Activated CD4-positive, alpha-beta T cell treated with anti-CD3 and anti-CD28 coated beads for 4 hours (primary cell): Measurements from ENCODE around the gene CTNND1.
"Not testable (repeated sequence)": the region's sequence is repeated elsewhere in the genome, so short reads cannot be mapped to it uniquely, and the experiment has no call there.

Source experiments
- DNase-seq, 2 donors: peaks; one replicate each; pipeline ENCODE4 v3.0.0-alpha.2; 2020

Gene CTNND1

DNA sequence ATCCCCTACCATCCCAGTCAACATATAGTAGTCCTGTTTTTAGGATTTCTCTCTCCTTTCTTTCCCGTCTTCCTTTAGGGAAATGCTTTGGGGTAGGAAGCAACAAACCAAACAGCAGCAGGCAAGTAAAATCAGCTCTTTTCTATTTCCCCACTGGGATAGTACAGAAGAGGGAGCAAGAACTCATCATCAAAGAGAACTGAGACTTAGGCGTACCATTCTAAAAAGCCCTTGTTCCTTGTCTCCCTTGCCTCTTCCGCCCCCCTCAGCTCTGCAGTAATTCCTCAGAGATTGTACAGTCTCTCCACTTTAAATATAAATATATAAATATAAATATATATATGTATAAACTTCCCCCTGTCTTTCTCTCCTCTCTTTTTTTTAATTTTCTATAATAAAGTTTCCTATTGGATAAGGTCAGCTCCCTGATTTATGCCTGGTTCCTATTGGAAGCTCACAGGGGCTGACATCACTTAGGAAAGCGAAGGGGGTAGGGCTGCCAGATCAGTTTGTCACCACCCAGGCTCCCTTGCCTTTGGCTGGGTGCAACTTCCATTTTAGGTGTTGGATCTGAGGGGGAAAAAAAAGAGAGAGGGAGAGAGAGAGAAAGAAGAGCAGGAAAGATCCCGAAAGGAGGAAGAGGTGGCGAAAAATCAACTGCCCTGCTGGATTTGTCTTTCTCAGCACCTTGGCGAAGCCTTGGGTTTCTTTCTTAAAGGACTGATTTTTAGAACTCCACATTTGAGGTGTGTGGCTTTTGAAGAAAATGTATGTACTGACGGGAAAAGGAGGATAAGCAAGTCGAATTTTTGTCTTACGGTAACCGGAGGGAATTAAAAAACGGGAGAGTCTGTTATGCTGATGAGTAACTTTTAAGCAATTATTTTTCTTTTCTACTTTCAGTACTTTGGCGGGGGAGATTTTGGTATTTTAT, at the start of gene CTNND1:
Gene CTNND1, plus strand, starts transcription at position 502 of the 934 bp plus-strand sequence. CDS start 29,677 bp downstream, outside the sequence.
- DNase-seq = no peak

DNA sequence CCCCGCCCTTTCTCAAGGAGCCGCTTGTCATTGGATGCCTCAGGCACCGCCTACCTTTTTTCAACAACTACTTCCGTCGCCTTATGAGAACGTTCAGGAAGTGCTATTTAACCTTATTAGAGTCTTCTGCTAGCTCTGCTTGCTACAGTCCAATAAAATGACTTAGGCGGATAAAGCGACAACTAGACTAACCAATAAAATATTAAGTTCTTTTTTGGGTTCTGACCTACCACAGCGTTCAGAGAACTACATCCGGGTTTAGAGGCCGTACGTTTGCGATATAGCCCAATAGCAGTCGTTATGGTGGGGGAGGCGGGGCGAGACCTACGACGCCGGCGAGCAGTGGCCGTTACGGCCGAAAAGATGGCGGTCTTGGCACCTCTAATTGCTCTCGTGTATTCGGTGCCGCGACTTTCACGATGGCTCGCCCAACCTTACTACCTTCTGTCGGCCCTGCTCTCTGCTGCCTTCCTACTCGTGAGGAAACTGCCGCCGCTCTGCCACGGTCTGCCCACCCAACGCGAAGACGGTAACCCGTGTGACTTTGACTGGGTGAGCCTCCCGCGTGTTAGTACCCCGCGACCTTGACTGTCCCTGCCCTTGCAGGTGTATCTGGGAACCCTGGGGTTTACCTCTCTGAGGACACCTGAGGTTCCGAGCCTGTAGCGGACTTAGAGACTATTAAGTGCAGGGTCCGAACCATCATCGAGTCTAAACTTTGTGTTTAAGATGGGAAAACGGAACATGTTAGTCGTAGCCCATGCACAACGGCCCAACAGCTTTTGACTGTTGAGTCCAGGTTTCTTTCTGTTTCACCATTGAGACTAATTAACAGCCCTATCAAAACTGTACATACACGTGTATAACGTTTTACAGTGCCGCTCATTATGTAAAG, 49.1 kb upstream of the CTNND1 start, which contains the start of gene TMX2:
Gene TMX2, plus strand, starts transcription at position 338 of the 895 bp plus-strand sequence. Its CDS starts 26 bp downstream, at position 364.
- peak; percentile 86 to 87 for DNase-seq

DNA sequence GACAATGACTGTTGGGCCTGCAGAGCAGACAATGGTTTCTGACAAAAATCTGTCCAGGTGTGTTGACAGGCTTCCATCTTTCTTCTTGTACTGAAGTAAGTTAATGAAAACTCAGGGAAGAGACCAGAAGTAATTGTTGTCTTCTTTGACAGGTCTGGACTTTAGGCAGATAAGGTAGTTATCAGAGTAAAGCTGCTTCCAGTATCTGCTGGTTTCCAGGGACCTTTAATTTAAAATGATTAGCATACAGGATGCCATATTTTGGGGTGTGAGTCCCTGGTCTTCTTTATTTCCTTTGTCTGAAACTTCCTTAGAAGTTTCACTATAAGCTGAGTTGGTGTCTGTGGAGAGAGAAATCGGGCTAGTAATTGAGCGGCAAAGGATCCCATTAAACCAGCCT, 47.8 kb upstream of the CTNND1 start:
- no peak for DNase-seq

DNA sequence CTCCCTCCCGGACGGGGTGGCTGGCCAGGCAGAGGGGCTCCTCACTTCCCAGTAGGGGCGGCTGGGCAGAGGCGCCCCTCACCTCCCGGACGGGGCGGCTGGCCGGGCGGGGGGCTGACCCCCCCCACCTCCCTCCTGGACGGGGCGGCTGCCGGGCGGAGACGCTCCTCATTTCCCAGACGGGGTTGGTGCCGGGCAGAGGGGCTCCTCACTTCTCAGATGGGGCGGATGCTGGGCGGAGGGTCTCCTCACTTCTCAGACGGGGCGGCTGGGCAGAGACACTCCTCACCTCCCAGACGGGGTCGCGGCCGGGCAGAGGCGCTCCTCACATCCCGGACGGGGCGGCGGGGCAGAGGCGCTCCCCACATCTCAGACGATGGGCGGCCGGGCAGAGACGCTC, 44.9 kb upstream of the CTNND1 start:
- not testable (repeated sequence) for DNase-seq

DNA sequence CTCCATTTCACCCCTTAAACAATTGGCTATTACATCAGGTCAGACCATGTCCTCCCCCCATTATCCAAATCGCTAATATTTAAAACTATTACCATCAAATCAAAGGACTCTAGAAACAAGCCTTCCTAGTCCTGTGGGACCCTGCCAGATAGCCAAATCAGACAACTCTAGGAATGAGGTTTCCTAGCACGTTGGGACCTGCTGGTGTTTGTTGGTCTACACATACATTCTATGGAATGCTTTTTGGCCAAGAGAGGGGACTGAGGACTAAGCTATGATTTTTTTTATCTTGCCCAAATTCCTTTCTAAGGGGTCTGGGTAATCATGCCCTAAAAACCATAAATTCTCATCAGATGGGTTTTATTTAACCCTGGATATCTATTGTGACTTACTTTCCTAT, 34.4 kb upstream of the CTNND1 start:
- no peak for DNase-seq

- DNase-seq = no peak
Measured at GRCh38 chr11:57728829-57729228, 32.8 kb upstream of the CTNND1 start.

GRCh38 chr11:57729479-57729878, 32.1 kb upstream of the CTNND1 start:
- DNase-seq = no peak

DNA sequence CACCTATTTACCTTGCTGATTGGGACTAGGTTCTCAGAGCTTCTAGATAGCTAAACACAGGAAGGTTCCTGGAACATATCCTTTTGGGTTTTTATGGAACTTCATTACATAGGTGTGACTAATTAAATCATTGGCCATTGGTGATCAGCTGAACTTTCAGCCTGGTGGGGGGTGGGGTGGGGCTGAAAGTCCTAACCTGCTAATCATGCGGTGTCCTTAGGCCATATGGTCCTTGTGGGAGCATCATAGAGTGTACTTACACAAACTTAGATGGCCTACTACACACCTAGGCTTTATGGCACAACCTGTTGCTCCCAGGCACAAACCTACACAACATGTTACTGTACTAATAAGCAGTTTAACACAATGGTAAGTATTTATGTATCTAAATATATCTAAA, 28.9 kb upstream of the CTNND1 start:
- DNase-seq = no peak

DNA sequence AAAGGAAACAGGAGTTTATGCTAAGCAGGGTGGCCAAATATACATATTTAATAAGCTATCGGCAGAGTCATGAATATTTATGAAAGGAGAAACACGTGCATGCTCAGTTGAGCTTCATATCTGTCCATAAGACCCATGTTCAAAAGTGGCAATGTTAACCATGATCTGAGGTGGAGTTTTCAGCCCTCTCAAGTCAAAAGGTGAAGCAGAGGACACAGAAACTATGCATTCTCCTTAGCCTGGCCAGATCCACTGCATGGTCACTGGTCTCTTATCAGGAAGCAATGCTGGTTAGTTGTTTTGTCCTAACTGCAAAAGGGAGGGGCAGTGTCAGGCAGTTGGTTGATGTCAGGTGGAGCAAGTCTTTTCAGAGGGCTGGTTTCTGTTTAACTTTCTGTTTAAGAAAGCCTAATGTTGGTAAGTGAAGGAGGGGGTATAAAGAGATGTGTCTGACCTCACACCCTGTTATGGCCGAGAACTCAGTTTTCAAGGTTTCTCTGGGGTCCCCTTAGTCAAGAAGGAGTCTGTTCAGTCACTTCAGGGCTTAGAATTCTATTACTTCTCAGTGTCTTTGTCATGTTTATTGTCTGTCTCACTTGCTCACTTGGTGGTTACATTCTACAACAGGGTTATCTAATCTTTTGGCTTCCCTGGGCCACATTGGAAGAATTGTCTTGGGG, 25.8 kb upstream of the CTNND1 start:
- no peak for DNase-seq

- peak; percentile 90 to 93 for DNase-seq
Measured at GRCh38 chr11:57741132-57742086, 20.2 kb upstream of the CTNND1 start, which contains the start of gene SELENOH. TSS of gene SELENOH (plus strand) at chr11:57741491. CDS start at chr11:57741596, 105 bp downstream.

DNA sequence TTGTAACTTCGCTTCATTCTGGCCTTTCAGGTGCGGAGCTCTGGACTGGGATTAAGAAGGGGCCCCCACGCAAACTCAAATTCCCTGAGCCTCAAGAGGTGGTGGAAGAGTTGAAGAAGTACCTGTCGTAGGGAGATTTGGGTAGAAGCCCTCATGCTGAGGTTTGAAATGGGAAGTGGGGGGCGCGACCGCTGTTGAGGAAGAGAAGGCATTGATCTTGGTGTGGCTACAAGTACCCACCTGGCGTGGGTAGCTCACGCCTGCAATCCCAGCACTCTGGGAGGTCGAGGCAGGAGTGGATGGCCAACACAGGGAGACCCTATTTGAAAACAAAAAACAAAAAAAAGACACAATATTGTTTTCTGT, 19.5 kb upstream of the CTNND1 start:
- no peak for DNase-seq

GRCh38 chr11:57744357-57744756, 17.2 kb upstream of the CTNND1 start:
- no peak for DNase-seq

- no peak for DNase-seq
Measured at GRCh38 chr11:57745206-57745605, 16.4 kb upstream of the CTNND1 start.

DNA sequence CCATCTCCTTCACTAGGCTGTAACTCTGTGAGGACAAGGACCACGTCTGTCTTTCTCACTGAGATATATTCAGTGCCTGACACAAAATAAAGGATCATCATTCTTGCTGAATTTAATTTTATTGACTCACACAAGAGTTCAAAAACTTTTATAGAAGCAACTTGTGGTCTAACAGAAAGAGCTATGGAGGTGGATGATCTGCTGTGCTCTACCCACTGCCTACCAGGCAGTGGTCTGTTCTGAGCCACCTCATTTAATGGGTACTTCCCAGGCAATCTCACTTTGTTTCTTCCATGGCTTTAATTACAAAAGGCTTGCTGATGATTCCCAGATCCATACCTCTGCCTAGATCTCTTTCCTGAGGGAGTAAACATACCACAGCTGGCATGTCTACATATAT, 14.7 kb upstream of the CTNND1 start:
- no peak for DNase-seq

GRCh38 chr11:57751176-57751575, 10.4 kb upstream of the CTNND1 start:
- no peak for DNase-seq

DNA sequence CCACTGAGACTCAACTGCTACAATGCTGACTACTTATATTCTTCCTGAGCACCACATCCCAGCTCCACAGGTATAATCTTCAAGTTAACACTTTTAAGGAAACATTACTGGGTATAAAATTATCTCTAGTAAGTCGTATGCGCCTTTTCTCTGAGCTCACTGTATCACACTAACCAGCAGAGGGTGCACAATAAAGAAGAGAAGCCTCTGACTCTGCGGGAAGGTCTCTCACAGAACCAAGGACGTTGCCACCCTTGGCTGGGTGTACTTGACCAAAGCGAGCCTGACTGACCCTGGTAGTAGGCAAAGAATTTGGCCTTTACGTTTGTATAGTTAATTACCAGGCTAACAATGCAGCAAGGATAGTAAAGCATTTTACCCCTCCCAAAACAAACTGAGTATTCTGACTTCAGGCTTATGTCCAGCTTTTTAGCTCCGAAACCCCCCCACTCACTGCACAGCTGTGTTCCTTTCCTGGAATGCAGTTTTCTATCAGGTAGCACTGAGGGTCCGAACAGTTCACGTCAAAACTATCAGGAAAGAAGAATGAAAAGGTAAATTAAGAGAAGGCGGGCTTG, 9.8 kb upstream of the CTNND1 start, which contains the start of gene BTBD18:
Gene BTBD18, minus strand, starts transcription at position 144 of the 578 bp plus-strand sequence. CDS start 631 bp downstream, outside the sequence.
- DNase-seq = no peak

GRCh38 chr11:57752954-57753353, 8.6 kb upstream of the CTNND1 start:
- DNase-seq = no peak

- DNase-seq = no peak
Measured at GRCh38 chr11:57758174-57758573, 3.4 kb upstream of the CTNND1 start.

DNA sequence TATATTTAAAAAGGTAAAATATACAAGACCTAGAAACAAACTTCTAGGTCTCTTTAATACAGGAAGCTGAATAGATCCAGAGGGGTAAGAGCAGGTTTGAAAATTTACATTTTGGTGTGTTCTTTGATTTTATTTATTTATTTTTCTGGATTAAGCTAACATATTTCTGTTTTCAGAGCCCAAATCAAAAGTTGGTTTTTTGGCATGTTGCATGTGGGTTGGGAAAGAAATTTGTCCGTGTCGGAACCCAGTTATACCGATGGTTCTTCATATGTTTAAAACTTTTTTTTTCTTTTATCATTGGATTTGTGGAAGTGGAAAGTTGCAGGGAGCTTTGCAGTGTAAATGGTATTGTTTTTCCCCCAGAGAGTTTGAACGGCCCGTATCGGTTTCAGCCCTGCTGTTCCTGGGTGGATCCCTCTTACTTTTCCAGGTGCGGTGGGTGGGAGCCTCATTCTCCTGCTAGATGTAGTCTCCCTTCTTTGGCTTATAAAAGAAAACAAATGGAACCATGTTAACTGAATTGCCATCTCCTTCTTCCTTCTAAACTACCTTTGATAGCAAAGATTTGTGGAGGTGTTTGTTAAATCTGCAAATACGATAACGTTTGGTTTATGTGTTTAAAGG, 746 bp downstream of the CTNND1 start:
- no peak for DNase-seq

DNA sequence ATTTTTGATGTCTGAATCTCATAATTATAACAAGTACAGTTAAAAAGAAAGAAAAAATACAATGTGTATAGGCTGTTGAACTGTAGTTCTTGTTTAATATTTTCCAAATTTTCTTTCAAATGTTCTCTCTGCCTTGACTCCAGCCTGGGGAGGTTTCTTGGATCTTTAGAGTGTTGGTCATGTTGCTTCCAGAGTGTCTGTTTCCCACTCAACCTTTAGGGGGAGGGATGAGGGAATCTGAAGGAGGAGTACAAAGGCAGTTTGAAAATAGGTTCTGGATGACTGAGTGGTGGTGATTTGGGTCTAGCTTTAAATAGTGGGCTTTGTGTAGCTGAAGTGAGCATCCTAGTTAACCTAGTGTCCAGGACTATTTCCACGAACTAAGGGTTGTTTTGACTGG, 2.0 kb downstream of the CTNND1 start:
- DNase-seq = no peak

- no peak for DNase-seq
Measured at GRCh38 chr11:57764021-57764420, 2.4 kb downstream of the CTNND1 start.
